Activated CD8-positive, alpha-beta memory T cell treated with anti-CD3 and anti-CD28 coated beads for 48 hours (primary cell): Measurements from ENCODE around the gene ACSF2.
"Not testable (repeated sequence)": the region's sequence is repeated elsewhere in the genome, so short reads cannot be mapped to it uniquely, and the experiment has no call there.

Source experiments
- DNase-seq, 3 experiments: peaks; one replicate each; pipeline ENCODE4 v3.0.0-alpha.2; 2020; ENCODE audit warnings: low read depth in 2 of 3, low spot score in 2 of 3

ACSF2 gene

DNA sequence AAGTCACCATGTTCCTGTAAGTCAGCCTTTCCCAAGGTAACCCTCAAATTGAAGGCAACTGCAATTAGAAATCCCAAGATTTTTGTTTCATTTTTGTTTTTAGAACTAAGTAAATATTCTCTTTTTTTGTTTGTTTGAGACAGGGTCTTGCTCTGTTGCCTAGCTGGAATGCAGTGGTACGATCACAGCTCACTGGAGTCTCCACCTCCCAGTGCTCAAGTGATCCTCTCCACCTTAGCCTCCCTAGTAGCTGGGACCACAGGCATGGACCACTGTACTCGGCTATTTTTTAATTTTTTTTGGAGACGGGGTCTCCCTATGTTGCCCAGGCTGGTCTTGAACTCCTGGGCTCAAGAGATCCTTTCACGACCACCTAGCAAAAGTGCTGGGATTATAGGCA, 18.1 kb upstream of the ACSF2 start:
- DNase-seq: no peak

DNA sequence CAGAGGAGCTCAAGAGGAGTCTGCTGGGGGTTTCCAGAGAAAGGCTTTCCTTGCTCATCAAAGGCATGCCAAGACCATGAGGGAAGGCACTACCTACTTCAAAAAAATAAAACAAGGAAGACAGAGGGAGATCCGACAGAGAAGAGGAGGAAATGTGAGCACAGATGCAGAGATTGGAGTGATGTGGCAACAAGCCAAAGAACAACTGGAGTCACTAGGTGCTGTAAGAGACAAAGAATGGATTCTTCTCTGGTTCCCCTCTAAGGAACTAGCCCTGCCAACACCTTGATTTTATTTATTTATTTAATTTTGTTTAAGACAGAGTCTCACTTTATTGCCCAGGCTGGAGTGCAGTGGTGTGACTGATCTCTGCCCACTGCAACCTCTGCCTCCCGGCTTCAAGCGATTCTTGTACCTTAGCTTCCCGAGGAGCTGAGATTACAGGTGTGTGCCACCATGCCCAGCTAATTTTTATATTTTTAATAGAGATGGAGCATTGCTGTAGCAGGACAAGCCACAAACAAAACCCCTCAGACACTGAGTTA, 13.8 kb upstream of the ACSF2 start:
- no peak for DNase-seq

GRCh38 chr17:50414808-50415207, 11.2 kb upstream of the ACSF2 start:
- DNase-seq: no peak

DNA sequence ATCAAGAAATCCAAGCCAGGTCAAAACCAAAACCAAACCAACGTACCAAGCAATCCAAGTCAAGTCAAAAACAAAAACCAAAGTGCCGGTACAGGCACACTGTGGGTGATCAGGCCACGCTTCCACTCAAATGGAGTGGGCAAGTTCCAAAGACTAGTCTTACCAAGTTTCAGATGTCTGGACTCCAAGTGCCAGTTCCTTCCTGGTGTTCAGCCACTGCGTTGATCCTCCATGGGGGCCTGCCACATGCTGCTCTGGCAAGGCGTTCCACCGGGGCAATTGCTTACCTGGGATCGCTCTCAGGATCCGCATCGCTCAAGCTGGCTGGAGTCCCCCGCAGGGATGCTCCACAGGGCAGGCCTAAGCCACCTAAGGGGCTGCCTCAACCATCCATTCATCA, 6.4 kb upstream of the ACSF2 start:
- DNase-seq: not testable (repeated sequence)

- DNase-seq: no peak
Measured at GRCh38 chr17:50420419-50421112, 5.5 kb upstream of the ACSF2 start.

DNA sequence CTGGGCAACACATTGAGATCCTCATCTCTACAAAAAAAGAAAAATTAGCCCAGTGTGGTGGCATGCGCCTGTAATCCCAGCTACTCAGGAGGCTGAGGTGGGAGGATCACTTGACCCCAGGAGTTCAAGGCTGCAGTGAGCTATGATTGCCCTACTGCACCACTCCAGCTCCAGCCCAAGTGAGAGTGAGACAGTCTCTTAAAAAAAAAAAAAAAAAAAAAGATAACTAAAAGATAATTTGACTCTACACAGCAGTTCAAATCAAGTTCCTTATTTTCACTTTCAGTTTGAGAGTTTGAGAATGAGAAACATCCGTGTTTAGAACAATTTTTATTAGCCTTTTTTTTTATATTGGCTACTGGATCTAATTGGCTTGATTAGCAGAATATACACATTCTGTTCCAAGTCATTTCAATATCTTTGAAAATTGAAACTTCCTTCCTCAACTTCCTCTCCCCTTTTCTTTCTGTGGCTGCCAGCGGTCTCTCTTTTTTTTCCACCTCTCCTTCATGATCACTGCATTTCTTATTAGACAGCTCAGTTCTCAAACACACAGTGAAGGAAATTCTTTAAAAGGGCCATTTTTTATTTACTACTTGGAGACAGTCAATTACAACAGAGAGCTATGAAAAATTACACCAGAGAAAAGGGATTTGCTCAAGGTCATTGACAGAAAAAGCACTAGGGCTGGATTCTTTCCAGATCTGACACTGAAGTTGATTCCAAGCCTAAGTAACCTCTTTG, 4.5 kb upstream of the ACSF2 start:
- DNase-seq: no peak

DNA sequence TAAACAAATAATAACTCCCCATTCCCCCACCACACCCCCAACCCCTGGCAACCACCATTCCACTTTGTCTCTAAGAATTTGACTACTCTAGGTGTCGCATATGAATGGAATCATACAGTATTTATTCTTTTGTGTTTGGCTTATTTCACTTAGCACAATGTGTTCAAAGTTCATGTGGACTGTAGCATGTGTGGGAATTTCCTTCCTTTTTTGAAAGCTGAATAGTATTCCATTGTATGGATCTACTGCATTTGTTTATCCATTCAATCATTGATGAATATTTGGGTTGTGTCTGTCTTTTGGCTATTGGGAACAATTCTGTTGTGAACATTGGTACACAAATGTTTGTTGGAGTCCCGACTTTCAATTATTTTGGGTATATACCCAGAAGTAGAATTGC, 3.3 kb upstream of the ACSF2 start:
- no peak for DNase-seq

DNA sequence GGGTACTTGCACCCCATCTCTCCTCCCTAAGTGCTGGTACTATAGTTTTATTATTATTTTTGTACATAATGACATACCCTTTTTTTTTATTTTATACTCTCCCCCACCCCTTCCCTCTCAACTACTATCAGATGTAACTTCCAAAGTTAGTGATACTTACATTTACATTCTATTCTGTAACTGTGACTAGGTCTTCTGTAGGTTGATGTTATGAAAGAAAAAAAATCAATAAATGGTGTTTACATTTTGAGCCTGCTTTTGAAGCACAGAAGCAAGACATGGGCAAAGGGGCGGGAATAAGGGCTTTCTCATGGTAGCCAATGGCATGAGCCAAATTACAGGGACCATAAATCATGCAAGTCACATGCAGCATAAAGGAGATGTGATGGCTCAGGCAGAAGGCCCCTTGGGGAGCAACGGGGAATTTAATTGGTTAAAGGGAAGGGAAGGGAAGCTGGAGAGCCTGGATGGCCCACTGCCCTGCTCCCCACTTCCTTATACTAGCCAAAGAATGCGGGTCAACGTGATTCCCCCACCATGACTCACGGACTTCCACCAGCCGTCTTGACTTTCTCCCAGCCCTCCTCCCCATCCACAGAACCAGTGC, 2.4 kb upstream of the ACSF2 start:
- no peak for DNase-seq

DNA sequence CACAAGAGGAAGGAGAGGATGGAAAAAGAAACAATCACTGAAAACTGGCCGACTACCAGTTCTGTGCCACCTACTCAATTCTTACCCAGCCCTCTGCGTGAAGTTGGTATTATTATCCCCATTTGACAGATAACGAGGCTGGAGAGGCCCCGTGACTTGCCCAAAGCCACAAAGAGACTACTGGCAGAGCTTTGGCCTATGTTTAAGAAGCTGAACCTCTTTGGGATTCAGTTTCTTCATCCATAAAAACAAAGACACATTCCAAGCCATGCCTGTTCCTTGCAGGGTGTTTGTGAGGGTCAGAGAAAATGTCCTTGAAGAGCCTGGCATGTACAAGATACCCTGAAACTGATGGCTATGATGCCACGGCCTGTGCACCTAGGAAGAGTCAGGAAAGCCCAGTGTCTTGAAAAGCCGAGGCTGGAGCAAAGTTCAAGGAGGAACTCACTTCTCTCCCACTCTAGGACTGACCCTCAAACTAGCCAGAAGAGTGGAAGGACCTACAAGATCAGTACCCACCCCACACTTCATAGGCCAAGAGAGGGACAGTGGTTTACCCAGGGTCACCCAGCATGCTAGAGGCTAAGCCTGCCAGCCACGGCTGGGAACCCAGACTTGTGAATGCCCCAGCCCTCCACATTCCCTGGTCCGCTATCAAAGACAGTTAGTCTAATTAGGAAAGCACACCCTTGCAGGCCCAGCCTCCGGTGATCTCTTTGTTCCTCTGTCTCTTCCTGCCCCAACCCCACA, 1.6 kb upstream of the ACSF2 start:
- DNase-seq: no peak

DNA sequence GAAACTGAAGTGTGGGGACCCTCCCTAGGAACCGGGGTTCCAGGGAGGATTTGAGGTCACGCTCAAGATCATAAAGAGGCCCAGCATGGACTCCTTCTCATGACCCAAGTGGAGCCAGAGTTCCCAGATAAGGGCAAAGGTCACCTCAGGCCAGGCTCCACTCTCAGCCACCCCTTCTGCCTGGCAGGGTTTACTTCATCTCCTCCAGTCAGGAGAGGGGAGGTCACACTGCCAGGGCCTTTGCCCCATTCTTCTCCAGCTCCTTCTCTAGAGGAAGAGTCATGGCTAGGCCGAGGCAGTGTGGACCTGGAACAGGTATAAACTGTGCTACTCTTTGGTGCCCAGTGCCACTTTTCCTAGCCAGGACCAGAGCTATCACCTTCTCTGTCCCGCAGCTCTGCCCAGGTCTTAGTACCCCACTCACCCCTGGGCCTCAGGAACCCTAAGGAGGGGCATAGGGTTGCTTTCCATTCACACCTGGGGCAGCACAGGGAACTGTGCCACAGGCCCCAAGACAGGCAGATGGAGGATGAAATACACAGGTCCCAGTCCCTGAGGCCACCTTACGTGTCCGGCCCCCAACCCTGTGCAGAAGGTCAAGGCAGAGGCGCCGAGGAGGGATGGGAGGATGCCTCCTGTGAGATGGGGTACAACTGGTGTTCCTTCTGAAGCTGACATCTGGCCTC, 879 bp upstream of the ACSF2 start:
- no peak for DNase-seq

DNA sequence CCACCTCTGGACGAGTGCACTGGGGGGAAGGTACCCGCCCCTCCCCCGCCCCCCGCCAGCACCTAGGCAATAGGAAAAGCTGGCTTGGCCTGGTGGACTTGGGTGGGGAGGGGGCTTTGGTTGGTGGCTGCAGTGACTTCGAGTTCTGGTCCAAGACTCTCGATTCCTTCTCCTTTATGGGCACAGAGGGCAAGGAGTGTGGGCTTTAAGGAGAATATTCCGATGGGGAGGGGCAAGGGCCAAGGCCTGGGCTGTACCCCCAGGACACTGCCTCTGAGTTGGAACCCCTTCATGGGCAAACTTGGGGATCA, 409 bp downstream of the ACSF2 start:
- DNase-seq: no peak

GRCh38 chr17:50426814-50427787, 1.1 kb downstream of the ACSF2 start:
- peak in 2 of 3 experiments; percentile 3 to 4 for DNase-seq

DNA sequence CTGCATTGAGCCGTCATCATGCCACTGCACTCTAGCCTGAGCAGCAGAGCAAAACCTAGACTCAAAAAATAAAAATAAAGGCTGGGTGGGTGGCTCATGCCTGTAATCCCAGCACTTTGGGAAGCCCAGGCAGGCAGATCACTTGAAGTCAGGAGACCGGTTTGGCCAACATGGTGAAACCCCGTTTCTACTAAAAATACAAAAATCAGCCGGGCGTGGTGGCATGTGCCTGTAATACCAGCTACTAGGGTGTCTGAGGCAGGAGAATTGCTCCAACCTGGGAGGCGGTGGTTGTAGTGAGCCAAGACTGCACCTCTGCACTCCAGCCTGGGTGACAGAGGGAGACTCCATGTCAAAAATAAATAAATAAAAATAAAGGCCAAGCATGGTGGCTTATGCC, 2.1 kb downstream of the ACSF2 start:
- DNase-seq: not testable (repeated sequence)

DNA sequence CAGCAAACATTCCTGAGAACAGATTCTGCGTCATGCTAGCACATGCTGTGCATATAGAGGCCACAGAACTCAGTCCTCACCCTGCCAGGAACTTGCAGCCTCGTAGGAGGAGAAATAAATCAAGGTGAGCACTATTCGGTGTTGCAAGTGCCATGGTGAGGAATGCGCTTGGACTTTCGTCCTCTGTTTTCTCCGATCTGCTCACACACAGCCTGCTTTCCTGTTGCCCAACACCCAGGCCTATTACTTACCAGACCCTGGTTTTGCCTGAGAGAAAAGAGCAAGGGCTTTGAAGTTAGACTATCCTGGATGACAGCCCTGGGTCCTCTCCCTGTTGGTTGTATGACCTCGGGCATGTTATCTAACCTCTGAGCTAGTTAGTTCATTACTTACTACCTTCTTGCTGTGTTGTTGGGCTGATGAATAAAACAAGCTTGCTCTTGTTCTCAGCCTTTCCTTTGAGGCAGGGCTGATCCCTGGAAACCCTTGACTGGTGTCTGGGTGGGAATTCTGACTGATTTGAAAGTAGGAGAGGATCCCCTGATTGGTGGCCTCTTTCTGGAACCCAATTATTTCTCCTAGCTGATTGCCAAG, 2.9 kb downstream of the ACSF2 start:
- no peak for DNase-seq

- DNase-seq: no peak
Measured at GRCh38 chr17:50429793-50430192, 3.8 kb downstream of the ACSF2 start.

GRCh38 chr17:50430821-50431618, 5.0 kb downstream of the ACSF2 start:
- DNase-seq: no peak

DNA sequence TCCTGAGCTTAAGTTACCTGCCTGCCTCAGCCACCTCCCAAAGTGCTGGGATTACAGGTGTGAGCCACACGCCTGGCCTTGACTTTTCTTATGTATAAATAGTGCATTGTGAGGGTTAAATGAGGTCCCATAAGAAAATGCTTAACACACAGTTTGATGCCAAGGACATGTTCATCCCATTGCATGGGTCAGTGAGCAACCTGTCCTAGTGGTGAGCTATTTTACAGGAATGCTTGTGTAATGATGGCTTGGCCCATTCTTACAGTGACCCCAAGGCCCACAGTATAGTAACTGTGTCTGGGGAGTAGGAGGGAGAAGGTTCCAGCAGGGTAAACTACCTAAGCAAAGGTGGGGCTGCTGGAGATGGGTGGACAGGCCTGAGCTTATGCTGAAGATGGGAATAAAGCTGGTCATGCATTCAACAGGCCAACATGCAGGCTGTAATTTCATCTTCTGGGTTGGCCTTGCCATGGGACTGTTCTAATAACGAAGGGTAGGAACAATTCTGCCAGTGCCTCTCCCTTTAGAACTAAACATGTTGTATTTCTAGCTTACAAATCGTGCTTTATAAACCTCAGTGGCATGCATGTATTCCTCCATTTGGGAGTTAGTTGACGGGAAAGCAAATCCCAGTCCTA, 6.2 kb downstream of the ACSF2 start:
- no peak for DNase-seq

DNA sequence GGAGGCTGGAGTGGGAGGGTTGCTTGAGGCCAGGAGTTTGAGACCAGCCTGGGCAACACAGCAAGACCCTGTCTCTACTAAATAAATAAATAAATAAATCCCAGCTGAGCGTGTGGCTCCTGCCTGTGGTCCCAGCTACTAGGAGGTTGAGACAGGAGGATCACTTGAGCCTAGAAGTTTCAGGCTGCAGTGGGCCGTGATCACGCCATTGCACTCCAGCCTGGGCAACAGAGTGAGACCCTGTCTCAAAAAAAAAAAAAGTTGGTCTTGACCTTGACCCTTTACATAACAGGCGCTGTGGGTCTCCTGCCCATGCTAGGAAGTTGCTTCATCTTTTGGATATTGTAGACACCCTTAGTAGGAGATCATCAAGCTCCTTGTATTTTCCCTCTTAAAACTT, 11.4 kb downstream of the ACSF2 start:
- DNase-seq: no peak
